Measurements from ENCODE around the gene GM2A. TPM values are rescaled to one million over a fixed set of nuclear protein-coding genes. Genes with fewer than 3 reads are reported as not detected.

The GM2A gene
- total and polyA plus RNA-seq, 3 donors from 2014 or later: 29.8 to 54.4 (median 38.0) TPM

DNA sequence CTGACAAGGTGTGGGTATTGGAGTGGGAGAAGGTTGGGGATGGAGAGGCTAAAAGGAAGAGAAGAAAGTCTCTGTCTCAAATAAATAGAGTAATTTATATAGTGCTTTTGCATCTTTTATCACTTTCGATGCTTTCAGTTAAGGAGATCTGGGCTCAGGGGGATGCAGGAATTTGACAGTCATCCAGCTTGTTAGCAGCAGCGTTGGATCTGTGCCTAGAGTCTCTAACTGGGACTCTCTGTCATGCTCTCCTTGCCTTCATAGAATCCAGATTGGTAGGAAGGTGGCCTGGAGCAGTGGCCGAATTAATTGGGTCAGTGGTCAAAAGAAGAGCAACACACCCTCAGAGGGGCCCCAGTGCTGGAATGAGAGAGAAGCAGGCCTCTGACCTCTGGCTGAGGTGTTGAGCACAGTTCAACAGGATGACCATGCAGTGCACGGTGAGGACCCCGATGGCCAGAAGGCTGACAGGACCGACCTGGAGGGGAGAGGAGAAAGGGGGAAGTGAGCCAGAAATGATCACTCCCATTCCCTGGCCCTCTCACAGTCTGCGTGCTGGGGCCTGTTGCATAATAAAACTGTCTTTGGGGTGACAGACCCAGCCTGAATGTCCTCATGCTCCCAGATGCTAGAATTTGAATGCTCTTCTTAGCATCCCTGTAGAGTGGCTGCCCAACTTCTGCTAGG lies 42.9 kb downstream of the GM2A start:
- Histone ChIP-seq H3K9me3 (no peaks in the 10 kb centered on the region), H3K4me1 (no peaks in the 10 kb centered on the region), H3K27ac (no peak overlapping the region), H3K4me3 (no peak overlapping the region), H3K36me3 (ENCODE audit: low read depth, missing control alignments) (no peaks in the 10 kb centered on the region), H3K27me3 (no peaks in the 10 kb centered on the region)
- TF ChIP-seq, protein P1, sequence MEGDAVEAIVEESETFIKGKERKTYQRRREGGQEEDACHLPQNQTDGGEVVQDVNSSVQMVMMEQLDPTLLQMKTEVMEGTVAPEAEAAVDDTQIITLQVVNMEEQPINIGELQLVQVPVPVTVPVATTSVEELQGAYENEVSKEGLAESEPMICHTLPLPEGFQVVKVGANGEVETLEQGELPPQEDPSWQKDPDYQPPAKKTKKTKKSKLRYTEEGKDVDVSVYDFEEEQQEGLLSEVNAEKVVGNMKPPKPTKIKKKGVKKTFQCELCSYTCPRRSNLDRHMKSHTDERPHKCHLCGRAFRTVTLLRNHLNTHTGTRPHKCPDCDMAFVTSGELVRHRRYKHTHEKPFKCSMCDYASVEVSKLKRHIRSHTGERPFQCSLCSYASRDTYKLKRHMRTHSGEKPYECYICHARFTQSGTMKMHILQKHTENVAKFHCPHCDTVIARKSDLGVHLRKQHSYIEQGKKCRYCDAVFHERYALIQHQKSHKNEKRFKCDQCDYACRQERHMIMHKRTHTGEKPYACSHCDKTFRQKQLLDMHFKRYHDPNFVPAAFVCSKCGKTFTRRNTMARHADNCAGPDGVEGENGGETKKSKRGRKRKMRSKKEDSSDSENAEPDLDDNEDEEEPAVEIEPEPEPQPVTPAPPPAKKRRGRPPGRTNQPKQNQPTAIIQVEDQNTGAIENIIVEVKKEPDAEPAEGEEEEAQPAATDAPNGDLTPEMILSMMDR (IDR thresholded peaks at IDR 0.05): no peak
- TF ChIP-seq POLR2A (IDR thresholded peaks at IDR 0.05): no peak
- WGBS, 2 donors: 47 to 54% methylated on average over 7 of the region's 7 CpGs
- intact Hi-C loops (cut with DNase I; ENCODE audit: low total_unique reads): no loop called here
- DNase-seq: no peak

DNA sequence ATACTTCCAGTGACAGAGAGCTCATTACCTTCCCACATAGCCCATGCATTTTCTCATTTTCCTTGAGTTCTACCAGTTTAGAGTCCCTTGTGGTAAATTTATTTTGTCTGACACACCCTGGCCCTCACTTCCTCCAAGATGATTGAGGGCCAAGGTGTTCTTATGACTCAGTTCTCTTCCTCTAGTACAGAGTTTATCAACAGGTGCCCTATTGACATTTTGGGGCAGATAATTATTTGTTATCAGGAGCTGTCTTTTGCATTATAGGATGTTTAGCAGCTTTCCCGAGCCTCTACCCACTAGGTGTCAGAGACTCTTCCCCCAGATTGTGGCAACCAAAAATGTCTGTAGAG lies 43.5 kb downstream of the GM2A start:
- H3K9me3 ChIP-seq: no peaks in the 10 kb centered on the region
- WGBS, 2 donors: 68 to 92% methylated on average over 1 of the region's 1 CpG
- H3K36me3 ChIP-seq (ENCODE audit: low read depth, missing control alignments): no peaks in the 10 kb centered on the region
- intact Hi-C loops (cut with DNase I; ENCODE audit: low total_unique reads): no loop called here
- no peak overlapping the region for H3K27ac ChIP-seq
- H3K27me3 ChIP-seq: no peaks in the 10 kb centered on the region
- no peak overlapping the region for H3K4me3 ChIP-seq
- H3K4me1 ChIP-seq: no peaks in the 10 kb centered on the region
- DNase-seq: no peak
- TF ChIP-seq POLR2A (IDR thresholded peaks at IDR 0.05): no peak
- TF ChIP-seq, protein P1 (IDR thresholded peaks at IDR 0.05): no peak

GRCh38 chr5:151296974-151297373 lies 44.0 kb downstream of the GM2A start:
- 93 to 94% methylated on average over 2 of the region's 2 CpGs for WGBS, 2 donors
- Histone ChIP-seq H3K27ac (no peak overlapping the region), H3K4me3 (no peak overlapping the region), H3K4me1 (no peaks in the 10 kb centered on the region), H3K36me3 (ENCODE audit: low read depth, missing control alignments) (no peaks in the 10 kb centered on the region), H3K9me3 (no peaks in the 10 kb centered on the region), H3K27me3 (no peaks in the 10 kb centered on the region)
- TF ChIP-seq, protein P1 (IDR thresholded peaks at IDR 0.05): no peak
- no peak for TF ChIP-seq POLR2A (IDR thresholded peaks at IDR 0.05)
- intact Hi-C loops (cut with DNase I; ENCODE audit: low total_unique reads): no loop called here
- DNase-seq: no peak

- intact Hi-C loops (cut with DNase I; ENCODE audit: low total_unique reads): no loop called here
- no peaks in the 10 kb centered on the region for H3K4me1 ChIP-seq
- no peaks in the 10 kb centered on the region for H3K9me3 ChIP-seq
- H3K27me3 ChIP-seq: no peaks in the 10 kb centered on the region
- DNase-seq: peak; percentile 52
- H3K4me3 ChIP-seq: no peak overlapping the region
- H3K27ac ChIP-seq: no peak overlapping the region
- 65 to 73% methylated on average over 6 of the region's 6 CpGs for WGBS, 2 donors
- H3K36me3 ChIP-seq (ENCODE audit: low read depth, missing control alignments): no peaks in the 10 kb centered on the region
- no peak for TF ChIP-seq POLR2A (IDR thresholded peaks at IDR 0.05)
- TF ChIP-seq, protein P1 (IDR thresholded peaks at IDR 0.05): peak in 1 of 3 experiments; percentile 28
Measured at GRCh38 chr5:151298063-151298855, 45.3 kb downstream of the GM2A start.

Measured in testis (tissue), 3 donors.